ENCODE measurements around the gene ACSM5.
"Not testable (repeated sequence)": the region's sequence is repeated elsewhere in the genome, so short reads cannot be mapped to it uniquely, and the experiment has no call there.

The ACSM5 gene

GRCh38 chr16:20441859-20442258 lies 32.5 kb downstream of the ACSM5 start:
- DNase-seq (ENCODE audit: low read depth in 2 of 3, low spot score in 2 of 3), result not testable (repeated sequence)

DNA sequence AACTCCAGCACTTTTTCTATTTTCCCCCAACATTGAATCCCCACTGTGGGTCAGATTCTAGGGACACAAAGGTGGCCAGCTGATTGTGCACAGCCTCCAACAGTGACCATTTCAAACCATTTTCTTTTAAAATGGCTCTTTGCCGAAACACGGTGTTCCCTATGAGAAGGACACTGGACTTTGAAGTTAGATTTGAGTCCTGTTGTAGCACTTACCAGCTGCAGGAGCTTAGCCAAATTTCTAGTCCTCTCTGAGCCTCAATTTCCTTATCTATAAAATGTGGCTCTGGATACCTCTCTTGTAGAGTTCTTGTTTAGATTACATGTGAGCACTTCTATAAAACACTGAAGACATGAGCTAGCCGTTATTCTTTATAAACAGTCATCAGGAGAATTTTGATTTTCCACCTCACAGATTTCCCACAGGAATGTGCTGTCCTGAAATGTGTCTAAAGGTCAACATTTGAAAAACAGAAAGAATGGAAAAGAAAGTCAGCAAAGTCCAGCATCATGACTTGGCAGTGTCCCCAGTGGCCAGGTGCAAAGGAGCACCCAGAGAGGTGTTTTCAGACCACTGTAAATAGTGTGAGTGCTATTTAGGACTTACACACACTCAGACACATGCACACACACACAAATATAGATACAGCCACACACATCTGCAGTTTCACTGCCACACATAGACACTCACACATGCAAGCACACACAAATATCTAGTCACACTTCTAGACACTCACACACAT lies 37.5 kb downstream of the ACSM5 start:
- not testable (repeated sequence) for DNase-seq (ENCODE audit: low read depth in 2 of 3, low spot score in 2 of 3)

GRCh38 chr16:20451364-20451763 lies 42.0 kb downstream of the ACSM5 start, which contains the start of gene ACSM2A:
Gene ACSM2A (plus strand): TSS chr16:20451521. CDS start chr16:20460115, 8,594 bp downstream.
- DNase-seq (ENCODE audit: low read depth in 2 of 3, low spot score in 2 of 3), result not testable (repeated sequence)

DNA sequence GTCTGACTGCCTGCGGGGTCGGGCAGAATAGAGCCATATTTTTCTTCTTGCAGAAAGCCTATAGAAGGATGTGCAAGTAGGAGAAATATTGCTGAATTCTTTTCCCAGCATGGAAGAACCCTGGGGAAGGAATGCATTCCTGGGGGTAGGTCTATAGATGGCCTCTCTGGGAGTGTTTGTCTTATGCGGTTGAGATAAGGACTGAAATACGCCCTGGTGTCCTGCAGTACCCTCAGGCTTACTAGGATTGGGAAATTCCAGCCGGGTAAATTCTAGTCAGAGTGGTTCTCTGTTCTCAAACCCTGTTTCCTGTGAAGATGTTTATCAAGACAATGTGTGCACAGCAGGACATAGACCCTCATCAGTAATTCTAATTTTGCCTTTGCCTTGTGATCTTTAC lies 44.3 kb downstream of the ACSM5 start:
- not testable (repeated sequence) for DNase-seq (ENCODE audit: low read depth in 2 of 3, low spot score in 2 of 3)

DNA sequence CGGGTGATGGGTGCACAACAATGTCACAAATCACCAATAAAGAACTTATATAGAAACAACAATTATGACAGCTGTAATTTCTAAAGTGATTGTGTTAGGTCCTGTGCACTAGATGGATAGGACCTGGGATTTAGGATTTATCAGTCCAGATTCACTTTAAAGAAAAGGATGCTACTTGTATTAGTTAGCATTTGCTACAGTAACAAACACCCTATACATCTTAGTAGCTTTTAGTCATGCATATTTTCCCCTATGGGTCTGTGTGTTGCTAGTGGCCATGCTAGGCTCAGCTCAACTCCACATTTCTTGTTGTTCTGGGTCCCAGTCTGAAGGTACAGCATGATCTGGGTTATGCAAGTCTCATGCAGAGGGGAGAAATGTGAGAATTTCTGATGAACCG lies 49.9 kb downstream of the ACSM5 start:
- not testable (repeated sequence) for DNase-seq (ENCODE audit: low read depth in 2 of 3, low spot score in 2 of 3)

DNA sequence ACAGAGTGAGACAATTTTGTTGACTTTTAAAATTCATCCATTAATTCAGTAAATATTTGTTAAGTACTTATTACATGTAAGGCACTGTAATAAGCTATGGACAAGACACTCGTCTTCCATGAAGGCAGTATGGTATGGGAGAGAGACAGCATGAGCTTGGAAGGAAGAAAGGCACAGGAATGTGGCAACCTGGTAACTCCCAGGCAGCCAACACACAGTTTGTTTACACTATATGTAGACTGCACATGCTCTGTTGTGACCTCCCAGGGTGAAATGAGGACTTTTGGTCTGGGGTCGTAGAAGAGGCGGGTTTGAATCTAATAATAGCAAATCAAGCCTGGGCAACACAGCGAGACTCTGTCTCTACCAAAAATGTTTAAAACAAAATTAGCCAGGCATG lies 51.0 kb downstream of the ACSM5 start:
- DNase-seq (ENCODE audit: low read depth in 2 of 3, low spot score in 2 of 3), result not testable (repeated sequence)

- not testable (repeated sequence) for DNase-seq (ENCODE audit: low read depth in 2 of 3, low spot score in 2 of 3)
These were observed 59.6 kb downstream of the ACSM5 start for GRCh38 chr16:20468954-20469353.

DNA sequence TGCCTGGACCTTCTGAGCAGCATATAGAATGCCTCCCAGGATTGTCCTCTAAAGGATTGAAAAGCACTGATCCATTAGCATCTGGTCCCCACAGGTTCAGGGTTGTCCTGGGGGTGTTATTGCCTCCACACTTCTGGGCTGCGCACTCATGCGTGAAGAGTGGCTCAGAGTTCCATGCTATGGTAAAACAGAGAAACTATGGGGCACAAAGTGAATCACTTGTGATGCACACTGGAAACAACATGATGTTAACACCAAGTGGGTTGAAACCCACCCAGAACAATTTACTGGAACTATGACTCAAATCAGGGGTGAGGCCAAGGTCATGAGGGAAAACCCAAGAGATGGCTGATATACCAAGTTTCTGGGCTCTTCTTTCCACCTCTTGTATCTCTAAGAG lies 60.6 kb downstream of the ACSM5 start:
- not testable (repeated sequence) for DNase-seq (ENCODE audit: low read depth in 2 of 3, low spot score in 2 of 3)

DNA sequence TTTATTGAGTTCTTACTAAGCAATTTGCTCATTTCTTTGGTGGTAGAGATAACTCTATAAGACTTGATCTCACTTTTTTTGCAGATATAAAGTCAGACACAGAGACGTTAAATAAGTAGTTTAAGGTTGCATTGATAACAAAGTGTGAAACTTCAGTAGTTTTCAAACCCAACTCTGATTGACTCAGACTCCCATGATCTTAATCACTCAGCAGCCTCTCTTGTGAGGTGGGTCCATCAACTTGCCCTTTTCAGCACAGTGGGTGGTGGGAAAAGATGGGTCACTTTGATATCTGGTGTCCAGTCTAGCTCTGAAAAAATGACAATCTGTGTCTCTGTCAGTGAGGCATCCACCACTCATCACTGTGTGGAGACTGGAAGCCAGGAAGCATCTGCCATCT lies 61.4 kb downstream of the ACSM5 start:
- not testable (repeated sequence) for DNase-seq (ENCODE audit: low read depth in 2 of 3, low spot score in 2 of 3)

- not testable (repeated sequence) for DNase-seq (ENCODE audit: low read depth in 2 of 3, low spot score in 2 of 3)
These were observed 67.9 kb downstream of the ACSM5 start for GRCh38 chr16:20477188-20477744.

DNA sequence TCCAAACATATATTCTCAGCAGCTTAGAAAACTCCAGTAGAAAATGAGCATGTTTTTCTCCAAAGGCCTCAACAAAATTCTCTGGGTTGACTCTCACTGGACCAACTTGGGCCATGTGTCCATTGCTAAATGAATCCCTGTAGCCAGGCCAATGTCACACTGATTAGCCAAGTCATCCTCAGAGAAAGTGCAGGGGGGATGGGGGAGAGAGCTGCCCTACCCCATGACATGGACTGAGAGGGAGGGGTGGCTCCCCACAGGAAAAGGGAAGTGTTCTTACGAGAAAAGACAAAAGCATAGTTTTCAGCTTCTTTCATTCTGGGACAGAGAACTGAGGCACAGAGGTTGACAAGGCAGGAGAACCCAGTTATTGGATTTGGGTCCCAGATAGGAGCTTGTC lies 74.7 kb downstream of the ACSM5 start:
- DNase-seq (ENCODE audit: low read depth in 2 of 3, low spot score in 2 of 3), result not testable (repeated sequence)

DNA sequence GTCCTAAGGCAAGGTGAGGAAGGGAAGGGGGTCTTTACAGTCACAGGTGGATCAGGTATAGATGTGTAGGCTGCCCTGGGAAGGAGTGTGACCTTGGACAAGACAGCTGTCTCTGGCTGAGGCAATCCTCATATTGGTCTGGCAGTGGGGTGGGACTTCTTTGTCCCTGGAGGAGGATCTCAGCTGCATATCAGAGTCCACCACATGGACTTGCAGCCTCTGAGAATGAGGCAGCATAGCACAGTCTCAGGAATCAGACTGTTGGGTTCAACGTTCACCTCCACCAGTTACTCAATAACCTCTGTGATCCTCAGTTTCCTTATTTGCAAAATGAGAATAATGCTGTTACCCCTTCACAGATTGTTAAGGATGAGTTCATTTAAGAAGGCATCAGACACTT lies 75.4 kb downstream of the ACSM5 start:
- DNase-seq (ENCODE audit: low read depth in 2 of 3, low spot score in 2 of 3), result no peak

- DNase-seq (ENCODE audit: low read depth in 2 of 3, low spot score in 2 of 3), result no peak
These were observed 76.1 kb downstream of the ACSM5 start for GRCh38 chr16:20485408-20485807.
